CD4-positive, alpha-beta T cell (primary cell): ENCODE measurements around the gene CHEK1. TPM values are rescaled to one million over a fixed set of nuclear protein-coding genes. Genes with fewer than 3 reads are reported as not detected.

Experiments used
- ATAC-seq: fragments of 200-7000 bp; cut with Tn5 transposase; one replicate; pipeline ENCODE4 v1.10.0; 2022; ENCODE audit warnings: mild to moderate bottlenecking; ENCODE audit not compliant: poor library complexity
- CTCF ChIA-PET: fragments of 350-600 bp; sonication (Branson Sonifier 250); formaldehyde crosslinking; loops from one replicate; lab custom pipeline; 2021; ENCODE audit warnings: antibody characterized with exemption, inconsistent platforms; lab: Charles Lee
- POLR2A ChIA-PET: fragments of 350-600 bp; sonication (Branson Sonifier 250); formaldehyde crosslinking; loops from one replicate; lab custom pipeline; 2021; ENCODE audit warnings: antibody characterized with exemption, inconsistent platforms; lab: Charles Lee
- DNase-seq, 14 experiments: peaks; one replicate each; pipeline ENCODE4 v3.0.0-alpha.2; 2013 to 2020; ENCODE audit warnings: mixed read lengths in 2 of 14
- H3K27ac ChIP-seq, 2 donors: one replicate each; pipeline versions ENCODE4 v1.5.1 to v1.7.0; 2013; ENCODE audit warnings: low read length in 2 of 2, low read depth in 1 of 2, mild to moderate bottlenecking in 1 of 2
- H3K27me3 ChIP-seq, 2 experiments: 1 replicate in 1 of 2; 2 replicates in 1 of 2; pipeline versions ENCODE4 v1.6.1 to v1.7.0; 2013; ENCODE audit warnings: low read length in 2 of 2, control low read depth in 1 of 2, mild to moderate bottlenecking in 1 of 2, moderate library complexity in 1 of 2; ENCODE audit not compliant: insufficient read depth in 2 of 2, control insufficient read depth in 1 of 2
- H3K36me3 ChIP-seq: one replicate; pipeline ENCODE4 v1.6.1; 2013; ENCODE audit warnings: low read length, control low read depth; ENCODE audit not compliant: insufficient read depth
- H3K4me1 ChIP-seq: one replicate; pipeline ENCODE4 v1.6.1; 2013; ENCODE audit warnings: low read length, control low read depth; ENCODE audit not compliant: insufficient read depth
- H3K4me3 ChIP-seq: one replicate; pipeline ENCODE4 v1.5.1; 2013; ENCODE audit warnings: mild to moderate bottlenecking, low read length, moderate library complexity
- H3K9me3 ChIP-seq, 2 experiments: 1 replicate in 1 of 2; 2 replicates in 1 of 2; pipeline versions ENCODE4 v1.6.1 to v1.7.0; 2013; ENCODE audit warnings: low read length in 2 of 2, mild to moderate bottlenecking in 2 of 2, control low read depth in 1 of 2, moderate library complexity in 1 of 2; ENCODE audit not compliant: control insufficient read depth in 1 of 2, insufficient read depth in 1 of 2
- H3K27ac Mint-ChIP-seq: one replicate; pipeline ENCODE4 v1.8.0; 2020; ENCODE audit warnings: mixed read lengths
- H3K27me3 Mint-ChIP-seq: one replicate; pipeline ENCODE4 v1.8.0; 2021; ENCODE audit warnings: mixed read lengths
- H3K36me3 Mint-ChIP-seq: one replicate; pipeline ENCODE4 v1.8.0; 2021; ENCODE audit warnings: low read depth, mixed read lengths
- H3K4me1 Mint-ChIP-seq: one replicate; pipeline ENCODE4 v1.8.0; 2021; ENCODE audit warnings: low read depth, mixed read lengths
- H3K4me3 Mint-ChIP-seq: one replicate; pipeline ENCODE4 v1.8.0; 2020; ENCODE audit warnings: mild to moderate bottlenecking, mixed read lengths
- H3K9me3 Mint-ChIP-seq: one replicate; pipeline ENCODE4 v1.8.0; 2020; ENCODE audit warnings: mixed read lengths
- intact Hi-C, 2 experiments: fragments of 100-400 bp; cut with DNase I in 1 of 2; cut with micrococcal nuclease in 1 of 2; formaldehyde crosslinking; loops; one replicate each; pipeline versions ENCODE4 v1.15.1 to v1.9.0; 2023 to 2025; cut with DNase I, micrococcal nuclease
- total RNA-seq, 174 experiments: library from RNA in 2 of 174; stranded (reverse) in 2 of 174; gene quantifications; one replicate each; pipeline ENCODE4 v1.2.3 and lab custom pipeline; 2021 to 2026
- TF ChIP-seq, protein P1 (sequence below): fragments of 200-600 bp; IDR thresholded peaks from one replicate; pipeline ENCODE4 v1.8.0; 2022; ENCODE audit warnings: antibody characterized with exemption, mild to moderate bottlenecking

Gene CHEK1
- total RNA-seq, 2 experiments from 2014 or later = 6.8 to 7.8 TPM

DNA sequence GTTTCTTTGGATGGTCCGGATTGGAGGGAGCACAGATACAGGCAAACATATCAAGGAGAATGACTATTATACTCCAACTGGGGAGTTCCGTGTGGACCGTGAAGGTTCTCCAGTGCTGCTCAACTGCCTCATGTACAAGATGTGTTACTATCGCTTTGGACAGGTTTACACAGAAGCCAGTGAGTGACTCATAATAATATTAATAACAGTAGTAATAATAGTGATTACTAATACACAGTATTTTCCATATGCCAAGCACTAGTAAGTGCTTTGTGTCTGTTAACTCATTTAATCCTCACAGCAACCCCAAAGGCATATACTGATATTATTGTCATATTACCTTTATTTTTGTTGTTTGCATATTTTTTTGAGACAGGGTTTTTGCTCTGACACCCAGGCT is 6.6 kb upstream of the CHEK1 start:
- H3K9me3 ChIP-seq = no peaks in the 10 kb centered on the region
- ChIA-PET CTCF (no interaction called here), POLR2A (no interaction called here)
- Mint-ChIP-seq H3K4me3 (no peak overlapping the region), H3K27me3 (no peaks in the 10 kb centered on the region), H3K36me3 (peaks cover 86% of the 10 kb centered on the region), H3K9me3 (no peaks in the 10 kb centered on the region), H3K27ac (no peak overlapping the region), H3K4me1 (no peaks in the 10 kb centered on the region)
- TF ChIP-seq, protein P1, sequence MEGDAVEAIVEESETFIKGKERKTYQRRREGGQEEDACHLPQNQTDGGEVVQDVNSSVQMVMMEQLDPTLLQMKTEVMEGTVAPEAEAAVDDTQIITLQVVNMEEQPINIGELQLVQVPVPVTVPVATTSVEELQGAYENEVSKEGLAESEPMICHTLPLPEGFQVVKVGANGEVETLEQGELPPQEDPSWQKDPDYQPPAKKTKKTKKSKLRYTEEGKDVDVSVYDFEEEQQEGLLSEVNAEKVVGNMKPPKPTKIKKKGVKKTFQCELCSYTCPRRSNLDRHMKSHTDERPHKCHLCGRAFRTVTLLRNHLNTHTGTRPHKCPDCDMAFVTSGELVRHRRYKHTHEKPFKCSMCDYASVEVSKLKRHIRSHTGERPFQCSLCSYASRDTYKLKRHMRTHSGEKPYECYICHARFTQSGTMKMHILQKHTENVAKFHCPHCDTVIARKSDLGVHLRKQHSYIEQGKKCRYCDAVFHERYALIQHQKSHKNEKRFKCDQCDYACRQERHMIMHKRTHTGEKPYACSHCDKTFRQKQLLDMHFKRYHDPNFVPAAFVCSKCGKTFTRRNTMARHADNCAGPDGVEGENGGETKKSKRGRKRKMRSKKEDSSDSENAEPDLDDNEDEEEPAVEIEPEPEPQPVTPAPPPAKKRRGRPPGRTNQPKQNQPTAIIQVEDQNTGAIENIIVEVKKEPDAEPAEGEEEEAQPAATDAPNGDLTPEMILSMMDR = no peak
- peaks cover 80% of the 10 kb centered on the region for H3K36me3 ChIP-seq
- H3K27ac ChIP-seq = no peak overlapping the region
- H3K4me1 ChIP-seq = no peaks in the 10 kb centered on the region
- ATAC-seq = no peak
- intact Hi-C loops = no loop called here
- DNase-seq = no peak
- no peaks in the 10 kb centered on the region for H3K27me3 ChIP-seq
- H3K4me3 ChIP-seq = no peak overlapping the region

DNA sequence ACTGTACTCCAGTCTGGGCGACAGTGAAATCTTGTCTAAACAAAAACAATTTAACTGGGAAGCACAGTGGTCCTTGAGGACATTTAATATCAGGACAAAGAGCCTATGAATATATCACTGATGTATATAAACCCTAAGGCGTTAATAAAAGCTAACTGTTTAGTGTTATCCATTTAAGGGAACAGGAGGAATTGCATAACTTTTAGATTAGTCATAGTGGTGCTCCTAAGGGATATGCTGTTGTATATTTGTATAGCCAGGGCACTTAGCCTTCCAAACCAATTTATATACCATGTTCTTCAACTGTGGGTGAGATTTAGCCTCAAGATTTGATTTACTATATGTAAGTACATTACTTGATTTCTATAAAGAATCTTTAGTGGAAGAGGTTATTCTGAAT is 3.0 kb upstream of the CHEK1 start:
- intact Hi-C loops = loop anchor here (10.0 kb wide), 3 partner anchors 507 to 663 kb away; partner anchors contain the start of genes TIRAP (in 1 of the 2) and TMEM218 (in 1 of the 2)
- H3K4me1 ChIP-seq = peaks cover 19% of the 10 kb centered on the region
- H3K27ac Mint-ChIP-seq = peak overlapping the region; percentile 54

DNA sequence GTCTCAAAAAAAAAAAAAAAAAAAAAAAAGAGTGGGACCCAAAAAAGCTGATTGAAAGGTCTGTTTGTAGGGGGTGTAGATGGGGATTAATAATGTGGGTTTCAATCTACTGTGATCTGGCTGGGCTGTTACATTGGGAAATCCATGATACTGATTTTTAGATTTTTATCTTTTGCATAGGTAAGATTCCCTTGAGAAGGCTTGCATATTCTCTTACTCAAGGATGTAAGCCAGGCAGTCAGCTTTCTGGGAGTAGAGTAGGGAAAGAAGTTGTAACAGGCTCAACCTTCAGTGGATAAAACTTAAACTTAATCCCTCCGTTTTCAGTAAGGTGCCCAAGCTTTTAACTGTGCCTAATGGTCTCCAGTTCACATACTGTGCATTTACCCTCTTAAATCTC is 1.9 kb upstream of the CHEK1 start:
- Mint-ChIP-seq H3K9me3 (no peaks in the 10 kb centered on the region), H3K4me3 (no peak overlapping the region), H3K4me1 (peaks cover 22% of the 10 kb centered on the region), H3K36me3 (peaks cover 54% of the 10 kb centered on the region), H3K27me3 (no peaks in the 10 kb centered on the region), H3K27ac (peak overlapping the region; percentile 24)
- no peak for ATAC-seq
- no peaks in the 10 kb centered on the region for H3K27me3 ChIP-seq
- TF ChIP-seq, protein P1 = no peak
- ChIA-PET POLR2A (interaction anchor here (2.8 kb wide), 1 partner anchor 30 kb away, joined by 15 read pairs; the partner anchor contains the start of gene STT3A), CTCF (no interaction called here)
- H3K4me3 ChIP-seq = no peak overlapping the region
- intact Hi-C loops = loop anchor here (10.0 kb wide), 3 partner anchors 508 to 662 kb away; partner anchors contain the start of genes TIRAP (in 1 of the 2) and TMEM218 (in 1 of the 2)
- peaks cover 40% of the 10 kb centered on the region for H3K36me3 ChIP-seq
- peaks cover 19% of the 10 kb centered on the region for H3K4me1 ChIP-seq
- DNase-seq = no peak
- no peaks in the 10 kb centered on the region for H3K9me3 ChIP-seq
- H3K27ac ChIP-seq = no peak overlapping the region

More for the DNA sequence above, 3.0 kb upstream of the CHEK1 start:
- H3K4me3 Mint-ChIP-seq = no peak overlapping the region
- ChIA-PET POLR2A (interaction anchor here (2.8 kb wide), 1 partner anchor 29 kb away, joined by 15 read pairs; the partner anchor contains the start of gene STT3A), CTCF (interaction anchor here (1.3 kb wide), 1 partner anchor 53 kb away, joined by 3 read pairs; no protein-coding TSS in a partner anchor)
- peaks cover 64% of the 10 kb centered on the region for H3K36me3 Mint-ChIP-seq
- DNase-seq (no peak), ATAC-seq (no peak)
- no peaks in the 10 kb centered on the region for H3K27me3 Mint-ChIP-seq
- Histone ChIP-seq H3K27ac (no peak overlapping the region), H3K36me3 (peaks cover 51% of the 10 kb centered on the region), H3K27me3 (no peaks in the 10 kb centered on the region), H3K4me3 (no peak overlapping the region), H3K9me3 (no peaks in the 10 kb centered on the region)
- no peaks in the 10 kb centered on the region for H3K9me3 Mint-ChIP-seq
- H3K4me1 Mint-ChIP-seq = peaks cover 18% of the 10 kb centered on the region
- TF ChIP-seq, protein P1 = no peak
